Germinal center (tissue), 1 donor: Measurements from ENCODE around the gene MPRIP.
"Not testable (repeated sequence)": the region's sequence is repeated elsewhere in the genome, so short reads cannot be mapped to it uniquely, and the experiment has no call there.

Source experiments
- DNase-seq: peaks from one replicate; pipeline ENCODE4 v3.0.0; 2012; ENCODE audit warnings: mixed read lengths, low spot score

MPRIP gene, protein sequence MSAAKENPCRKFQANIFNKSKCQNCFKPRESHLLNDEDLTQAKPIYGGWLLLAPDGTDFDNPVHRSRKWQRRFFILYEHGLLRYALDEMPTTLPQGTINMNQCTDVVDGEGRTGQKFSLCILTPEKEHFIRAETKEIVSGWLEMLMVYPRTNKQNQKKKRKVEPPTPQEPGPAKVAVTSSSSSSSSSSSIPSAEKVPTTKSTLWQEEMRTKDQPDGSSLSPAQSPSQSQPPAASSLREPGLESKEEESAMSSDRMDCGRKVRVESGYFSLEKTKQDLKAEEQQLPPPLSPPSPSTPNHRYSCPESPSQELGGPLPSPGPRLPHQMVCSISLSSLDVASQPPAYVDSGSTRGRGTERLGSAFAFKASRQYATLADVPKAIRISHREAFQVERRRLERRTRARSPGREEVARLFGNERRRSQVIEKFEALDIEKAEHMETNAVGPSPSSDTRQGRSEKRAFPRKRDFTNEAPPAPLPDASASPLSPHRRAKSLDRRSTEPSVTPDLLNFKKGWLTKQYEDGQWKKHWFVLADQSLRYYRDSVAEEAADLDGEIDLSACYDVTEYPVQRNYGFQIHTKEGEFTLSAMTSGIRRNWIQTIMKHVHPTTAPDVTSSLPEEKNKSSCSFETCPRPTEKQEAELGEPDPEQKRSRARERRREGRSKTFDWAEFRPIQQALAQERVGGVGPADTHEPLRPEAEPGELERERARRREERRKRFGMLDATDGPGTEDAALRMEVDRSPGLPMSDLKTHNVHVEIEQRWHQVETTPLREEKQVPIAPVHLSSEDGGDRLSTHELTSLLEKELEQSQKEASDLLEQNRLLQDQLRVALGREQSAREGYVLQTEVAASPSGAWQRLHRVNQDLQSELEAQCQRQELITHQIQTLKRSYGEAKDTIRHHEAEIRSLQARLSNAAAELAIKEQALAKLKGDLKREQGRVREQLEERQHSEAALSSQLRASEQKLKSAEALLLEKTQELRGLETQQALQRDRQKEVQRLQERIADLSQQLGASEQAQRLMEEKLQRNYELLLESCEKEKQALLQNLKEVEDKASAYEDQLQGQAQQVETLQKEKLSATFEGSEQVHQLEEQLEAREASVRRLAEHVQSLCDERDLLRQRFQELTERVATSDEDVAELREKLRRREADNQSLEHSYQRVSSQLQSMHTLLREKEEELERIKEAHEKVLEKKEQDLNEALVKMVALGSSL (N-terminal part only)

DNA sequence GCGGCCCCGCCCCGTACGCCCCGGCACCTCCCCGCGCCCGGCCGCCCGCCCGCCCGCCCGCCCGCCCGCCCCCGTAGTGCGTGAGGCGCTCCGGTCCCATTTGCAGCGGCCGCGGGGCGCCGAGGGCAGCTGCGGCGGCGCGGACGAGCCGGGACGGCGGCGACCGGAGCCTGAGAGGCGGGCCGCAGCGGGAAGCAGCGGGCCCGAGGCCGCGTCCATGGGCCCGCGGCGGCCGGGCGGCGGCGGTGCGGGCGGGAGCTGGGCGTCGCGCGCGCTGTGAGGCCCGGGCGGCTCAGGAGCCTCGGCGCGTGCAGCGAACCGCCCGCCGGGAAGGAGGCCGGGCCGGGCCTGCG lies at the start of gene MPRIP:
Gene MPRIP, plus strand, starts transcription at position 74 of the 353 bp plus-strand sequence. CDS start 392 bp downstream, outside the sequence.
- no peak for DNase-seq

DNA sequence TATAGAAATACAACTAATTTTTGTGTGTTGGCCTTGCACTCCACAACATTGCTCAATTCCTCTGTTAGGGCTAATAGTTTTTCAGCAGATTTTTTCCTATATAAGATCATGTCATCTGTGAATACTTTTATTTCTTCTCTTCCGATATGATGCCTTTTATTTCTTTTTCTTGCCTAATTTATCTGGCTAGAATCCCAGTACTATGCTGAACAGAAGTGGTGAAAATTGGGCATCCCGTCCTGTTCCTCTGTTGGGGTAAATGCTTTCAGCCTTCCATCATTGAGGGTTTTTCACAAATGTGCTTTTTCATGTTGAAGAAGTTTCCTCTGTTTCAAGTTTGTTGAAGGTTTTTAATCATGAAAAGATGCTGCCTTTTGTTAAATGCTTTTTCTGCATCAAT lies 47.6 kb upstream of the MPRIP start:
- no peak for DNase-seq

DNA sequence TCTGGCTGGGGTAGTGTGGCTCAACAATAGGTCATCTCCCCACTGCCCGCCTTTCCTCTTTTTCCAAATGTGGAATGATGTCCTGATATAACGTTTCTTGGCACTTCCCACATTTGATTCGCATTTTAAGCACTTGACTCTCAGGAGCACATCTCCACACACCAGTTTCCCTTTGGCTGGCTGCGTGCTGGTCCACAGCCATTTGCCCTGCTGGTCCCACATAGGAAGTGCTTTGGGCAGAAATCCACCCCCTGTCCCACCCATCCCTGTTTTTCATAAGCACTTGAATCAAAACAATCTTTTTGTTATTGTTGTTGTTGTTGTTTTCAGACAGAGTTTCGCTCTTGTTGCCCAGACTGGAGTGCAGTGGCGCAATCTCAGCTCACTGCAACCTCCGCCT lies 46.3 kb upstream of the MPRIP start:
- no peak for DNase-seq

DNA sequence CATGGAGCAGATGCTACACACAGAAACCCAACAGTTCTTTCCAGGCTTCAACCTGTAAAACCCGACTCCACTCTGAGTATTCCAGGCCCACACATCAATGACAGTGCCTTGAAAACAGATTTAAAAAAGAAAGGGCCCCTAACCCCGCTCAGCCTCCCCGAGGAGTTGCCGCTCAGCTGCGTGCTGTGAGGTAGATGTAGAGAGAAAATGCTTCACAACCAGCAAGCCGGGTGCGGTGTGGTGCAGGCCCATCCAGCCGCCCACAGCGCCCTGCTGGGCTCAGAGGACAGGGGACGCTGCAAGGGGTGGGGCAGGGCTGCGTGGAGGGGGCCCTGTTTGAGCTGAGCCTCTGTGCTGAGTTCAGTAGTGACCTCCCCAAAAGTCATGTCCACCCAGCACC lies 45.5 kb upstream of the MPRIP start:
- DNase-seq: not testable (repeated sequence)

DNA sequence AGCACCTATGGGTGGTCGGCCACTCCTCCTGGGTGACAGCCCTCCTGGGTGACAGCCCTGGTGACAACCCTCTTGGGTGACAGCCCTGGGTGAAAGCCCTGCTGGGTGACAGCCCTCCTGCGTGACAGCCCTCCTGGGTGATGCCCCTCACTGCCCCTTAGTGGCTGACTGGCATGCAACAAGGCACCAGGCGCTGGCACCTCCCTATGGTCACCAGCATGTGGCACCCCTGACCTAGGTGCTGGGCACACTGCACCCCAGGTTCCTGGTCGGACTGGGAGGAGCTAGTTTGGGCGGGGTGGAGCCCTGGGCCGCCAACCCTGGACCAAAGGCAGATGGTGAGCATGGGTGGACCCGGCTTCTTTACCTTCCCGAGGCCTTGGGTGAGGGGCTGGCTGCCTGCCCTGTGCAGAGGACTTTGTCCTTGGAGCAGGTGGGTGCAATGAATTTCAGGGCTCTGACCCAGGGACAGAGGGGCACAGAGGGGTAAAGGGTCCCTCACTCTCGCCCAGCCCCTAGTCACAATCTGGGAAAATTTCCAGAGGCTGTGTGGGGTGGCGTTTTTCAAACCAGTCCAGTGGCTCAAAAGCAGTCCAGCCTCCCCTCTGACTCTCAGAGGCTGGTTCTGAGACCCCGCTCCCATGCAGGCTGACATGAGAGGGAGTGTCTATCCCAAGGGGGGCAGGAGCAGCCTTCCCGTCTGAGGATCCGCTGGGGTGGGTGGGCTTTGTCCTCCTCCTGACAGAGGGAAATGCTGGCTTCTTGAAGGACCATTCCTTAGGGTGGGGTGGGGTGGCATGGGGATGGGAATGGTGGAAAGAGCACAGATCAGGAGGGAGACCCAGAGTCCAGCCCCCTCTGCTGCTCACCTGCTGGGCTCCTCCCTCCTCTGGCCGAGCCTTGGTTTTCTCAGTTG lies 44.5 kb upstream of the MPRIP start:
- DNase-seq: peak; percentile 55

DNA sequence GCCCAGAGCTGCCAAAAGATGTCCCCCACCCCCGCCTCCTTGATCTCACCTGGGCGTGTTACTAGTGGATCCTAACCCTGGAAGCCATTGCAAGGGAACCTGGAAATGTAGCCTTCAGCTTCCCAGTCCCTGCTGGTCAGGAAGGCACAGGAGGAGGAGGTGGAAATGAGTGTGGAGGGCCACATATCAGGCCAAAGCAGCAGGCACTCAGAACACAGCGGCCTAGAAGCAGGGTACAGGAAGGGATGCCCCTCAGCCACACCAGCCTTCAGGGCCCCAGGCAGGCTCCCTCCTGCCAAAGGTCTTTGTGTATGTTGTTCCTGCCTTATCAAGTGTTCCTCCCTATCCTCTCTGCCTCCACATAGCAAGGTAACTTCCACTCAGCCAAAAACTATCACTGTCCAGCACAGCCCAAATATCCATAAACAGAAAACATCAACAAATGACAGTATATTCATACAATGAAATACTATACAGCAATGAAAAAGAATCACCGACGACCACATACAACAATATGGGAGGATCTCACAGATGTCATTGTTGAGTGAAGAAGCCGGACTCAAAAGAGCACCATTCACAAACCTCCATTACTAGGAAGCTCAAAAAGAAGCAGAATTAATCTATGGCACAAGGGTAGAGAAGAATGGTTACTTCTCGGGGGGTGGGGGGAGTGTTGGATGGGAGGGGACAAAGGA lies 42.2 kb upstream of the MPRIP start:
- no peak for DNase-seq

DNA sequence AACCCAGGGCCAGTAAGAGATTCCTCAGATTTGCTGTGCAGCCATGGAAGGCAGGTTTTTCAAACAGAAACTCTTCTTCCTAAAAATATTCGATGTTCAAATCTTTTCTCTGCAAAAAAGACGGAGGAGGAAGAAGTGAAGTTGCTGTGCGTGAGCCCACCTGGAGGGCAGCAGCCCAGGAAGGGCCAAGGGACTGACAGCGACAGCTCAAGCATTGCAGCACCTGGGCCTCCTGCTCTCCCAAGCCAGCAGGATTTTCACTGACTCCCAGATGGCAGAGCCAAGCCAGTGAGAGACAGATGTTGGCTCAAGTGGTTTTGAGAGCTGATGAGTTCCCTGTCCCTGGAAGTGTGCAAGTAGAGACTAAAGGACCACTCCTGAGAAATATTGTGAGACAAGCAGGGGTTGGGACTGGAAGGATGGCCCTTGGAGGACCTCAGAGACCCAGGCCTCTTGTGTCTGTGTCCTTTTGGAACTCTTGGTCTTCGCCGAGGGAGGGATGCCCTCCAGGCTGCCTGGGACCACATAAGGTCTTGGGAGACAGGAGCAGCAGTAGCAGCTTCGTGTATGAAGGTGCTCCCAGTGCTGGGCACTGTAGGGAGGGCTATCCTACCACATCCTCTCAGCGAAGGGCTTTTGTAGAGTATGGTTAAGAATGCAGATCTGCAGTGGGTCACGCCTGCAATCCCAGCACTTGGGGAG lies 41.0 kb upstream of the MPRIP start:
- no peak for DNase-seq

DNA sequence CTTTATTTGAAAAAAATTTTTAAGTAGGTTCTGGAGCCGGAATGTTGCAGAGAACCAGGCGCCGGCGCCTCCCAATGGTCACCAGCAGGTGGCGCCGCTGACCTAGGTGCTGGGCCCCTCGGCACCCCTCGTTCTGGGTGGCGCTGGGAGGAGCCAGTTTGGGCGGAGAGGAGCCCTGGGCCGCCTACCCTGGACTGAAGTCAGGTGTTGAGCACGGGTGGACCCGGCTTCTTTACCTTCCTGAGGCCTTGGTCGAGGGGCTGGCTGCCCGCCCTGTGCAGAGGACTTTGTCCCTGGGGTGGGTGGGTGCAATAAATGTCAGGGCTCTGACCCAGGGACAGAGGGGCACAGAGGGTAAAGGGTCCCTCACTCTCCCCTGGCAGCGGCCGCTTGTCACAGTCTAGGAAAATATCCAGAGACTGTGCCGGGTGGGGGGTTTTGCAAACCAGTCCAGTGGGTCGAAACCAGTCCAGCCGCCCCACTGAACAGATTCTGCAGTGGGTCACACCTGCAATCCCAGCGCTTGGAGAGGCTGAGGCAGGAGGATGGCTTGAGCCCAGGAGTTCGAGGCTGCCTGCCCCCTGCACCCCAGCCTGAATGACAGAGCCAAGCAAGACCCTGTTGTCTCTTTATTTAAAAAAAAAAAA lies 40.3 kb upstream of the MPRIP start:
- DNase-seq: peak; percentile 88

DNA sequence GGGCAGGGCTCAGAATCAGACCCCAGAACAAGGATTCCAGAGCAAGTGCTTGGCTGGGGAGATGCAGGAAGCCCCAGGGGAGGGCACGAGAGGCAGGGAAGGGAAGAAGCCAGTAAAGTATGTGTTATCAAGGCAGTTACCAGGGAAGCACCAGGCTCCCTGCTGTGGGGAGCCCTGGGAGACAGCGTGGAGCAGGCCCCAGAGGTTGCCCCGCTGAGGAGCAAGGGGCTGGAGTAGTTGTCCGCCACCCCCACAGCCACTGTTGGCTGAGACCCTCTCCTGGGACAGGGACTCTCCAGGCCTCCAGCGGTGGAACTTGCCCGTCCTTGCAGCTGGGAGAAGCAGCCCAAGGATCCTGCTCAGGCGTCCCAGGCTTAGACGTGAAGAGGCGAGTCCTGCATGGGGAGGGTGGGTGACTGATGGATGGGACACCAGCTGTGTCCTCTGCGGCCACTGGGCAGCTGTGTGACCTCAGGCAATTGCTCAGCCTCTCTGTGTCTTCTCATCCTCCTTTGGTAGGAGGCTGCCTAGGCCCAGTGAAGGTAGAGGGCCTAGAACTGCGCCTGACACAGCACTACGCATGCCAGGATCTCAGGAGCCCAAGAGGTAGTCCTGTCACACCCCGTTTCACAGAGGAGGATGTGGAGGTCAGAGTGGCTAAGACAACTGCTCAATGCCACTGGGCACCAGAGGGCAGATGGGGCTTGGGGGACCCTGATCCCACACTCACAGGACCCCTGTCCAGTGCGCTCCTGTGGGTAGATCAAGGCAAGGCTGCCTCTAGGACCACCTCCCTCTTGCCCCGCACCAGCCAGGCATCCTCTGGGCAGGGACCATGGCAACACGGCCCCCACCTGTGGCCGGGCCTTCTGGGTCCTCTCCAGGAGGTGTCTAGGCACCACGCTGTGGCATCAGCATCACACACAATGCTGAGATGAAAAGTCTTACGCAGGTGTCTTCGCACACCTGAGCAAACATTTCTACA lies 39.2 kb upstream of the MPRIP start:
- DNase-seq: not testable (repeated sequence)

DNA sequence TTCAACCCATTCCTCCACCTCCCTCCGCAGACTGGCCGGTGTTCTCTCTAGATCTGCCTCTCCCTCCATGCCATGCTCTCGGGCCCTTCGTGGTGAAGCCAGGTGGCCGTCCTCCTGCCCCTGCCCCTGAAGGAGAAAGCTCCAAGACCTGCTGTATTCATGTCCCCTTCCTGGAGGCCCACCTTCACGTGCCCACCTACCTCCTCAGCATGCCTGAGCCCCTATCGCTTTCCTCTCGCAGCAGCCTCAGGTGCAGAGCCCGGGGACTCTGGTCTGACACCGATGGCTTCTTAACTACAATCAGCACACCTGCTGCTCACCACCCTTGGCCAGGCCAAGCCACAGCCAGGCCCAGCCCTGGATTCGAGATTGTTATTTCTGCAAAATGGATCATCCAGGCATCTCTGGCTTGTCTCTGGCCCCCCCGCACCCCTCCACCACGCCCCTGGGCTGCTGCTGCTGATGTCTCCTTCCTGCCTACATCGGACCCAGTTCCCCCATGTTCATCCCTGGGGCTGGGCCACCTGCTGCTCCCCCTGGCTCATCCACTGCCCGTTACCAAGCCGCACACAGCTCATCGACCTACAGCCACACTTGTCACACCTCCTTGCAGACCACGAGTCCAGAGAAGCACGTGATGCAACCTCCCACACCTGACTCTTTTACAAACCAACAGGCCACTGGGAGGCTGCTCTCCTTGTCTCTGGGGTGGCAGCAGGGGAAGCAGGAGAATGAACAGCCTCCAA lies 37.8 kb upstream of the MPRIP start:
- no peak for DNase-seq

DNA sequence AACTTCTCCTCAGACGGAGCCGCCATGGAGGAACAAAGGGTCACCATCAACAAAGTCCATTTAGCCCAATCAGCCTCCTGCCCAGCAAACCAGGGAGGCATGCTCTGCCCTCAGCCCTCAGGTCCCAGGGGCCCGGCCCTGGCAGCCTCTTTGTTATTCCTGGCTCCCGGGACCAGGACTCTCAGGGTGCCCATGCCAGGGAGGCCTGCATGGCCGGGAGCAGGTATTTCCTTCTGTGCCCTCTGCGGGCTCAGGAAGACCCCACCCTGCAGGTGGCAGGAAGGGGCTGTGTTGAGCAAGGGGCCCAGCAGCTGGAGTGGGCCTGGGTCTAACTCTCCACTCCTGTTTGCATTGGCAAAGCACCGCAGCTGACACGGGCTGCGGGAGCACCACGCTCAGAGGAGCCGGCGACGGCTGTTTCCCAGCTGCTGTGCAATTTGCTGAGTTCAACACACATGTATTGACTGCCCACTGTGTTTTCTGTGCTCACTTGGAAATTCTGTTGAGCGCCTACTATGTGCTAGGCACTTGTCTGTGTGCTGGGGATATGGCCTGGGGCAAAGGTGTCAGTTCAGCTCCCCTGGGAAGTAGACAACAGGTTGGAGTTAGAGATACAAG lies 37.2 kb upstream of the MPRIP start:
- DNase-seq: not testable (repeated sequence)

DNA sequence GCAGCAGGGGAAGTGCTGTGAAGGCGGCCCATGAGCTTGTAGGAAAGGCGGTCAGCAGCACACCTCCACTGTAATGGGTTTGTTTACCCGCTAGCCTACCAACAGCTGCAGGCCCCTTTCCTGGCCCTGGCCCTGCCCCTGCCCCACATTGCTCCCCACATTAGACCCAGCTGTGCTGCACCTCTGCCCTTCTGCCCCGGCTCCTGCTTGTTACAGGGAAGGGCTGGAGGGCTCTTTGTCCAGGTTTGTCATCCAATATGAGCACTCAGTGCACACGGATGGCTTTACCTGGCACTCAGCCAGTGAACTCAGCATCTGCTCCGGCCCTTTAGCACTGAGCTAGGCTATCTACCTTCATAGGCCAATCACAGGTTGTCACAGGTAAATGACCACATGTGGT lies 34.4 kb upstream of the MPRIP start:
- not testable (repeated sequence) for DNase-seq

DNA sequence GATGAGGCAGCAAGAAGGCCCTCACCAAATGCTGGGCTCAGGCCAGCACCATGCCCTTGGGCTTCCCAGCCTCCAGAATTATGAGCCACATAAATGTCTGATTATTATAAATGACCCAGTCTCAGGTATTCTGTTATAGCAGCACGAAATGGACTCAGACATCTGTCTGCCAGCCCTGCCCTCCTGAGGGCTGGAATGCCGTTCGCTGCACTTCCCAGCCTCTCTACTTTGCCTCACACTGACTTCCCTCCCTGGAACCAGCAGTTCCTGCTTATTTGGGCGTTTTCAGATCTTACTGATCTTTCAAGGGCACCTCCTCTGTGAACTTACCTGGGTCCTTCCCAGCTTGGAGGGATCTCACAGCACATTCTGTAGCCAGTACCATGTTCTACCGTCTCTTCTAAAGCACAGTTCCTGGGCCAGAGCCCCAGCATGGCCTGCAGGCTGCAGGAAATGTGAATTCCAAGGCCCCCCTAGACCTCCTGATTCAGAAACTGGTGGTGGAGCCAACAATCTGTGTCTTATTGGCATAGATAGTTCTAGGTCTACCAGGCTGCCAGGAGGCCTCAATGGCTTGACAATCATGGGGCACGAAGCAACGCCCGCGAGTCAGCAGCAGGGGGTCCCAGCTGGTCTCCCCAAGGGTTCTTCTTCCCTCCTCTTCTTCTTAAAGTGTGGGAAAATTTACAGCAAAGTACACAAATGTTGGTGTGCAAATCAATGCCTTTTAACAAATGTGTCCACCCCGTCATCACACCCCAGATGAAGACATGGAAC lies 33.4 kb upstream of the MPRIP start:
- not testable (repeated sequence) for DNase-seq

DNA sequence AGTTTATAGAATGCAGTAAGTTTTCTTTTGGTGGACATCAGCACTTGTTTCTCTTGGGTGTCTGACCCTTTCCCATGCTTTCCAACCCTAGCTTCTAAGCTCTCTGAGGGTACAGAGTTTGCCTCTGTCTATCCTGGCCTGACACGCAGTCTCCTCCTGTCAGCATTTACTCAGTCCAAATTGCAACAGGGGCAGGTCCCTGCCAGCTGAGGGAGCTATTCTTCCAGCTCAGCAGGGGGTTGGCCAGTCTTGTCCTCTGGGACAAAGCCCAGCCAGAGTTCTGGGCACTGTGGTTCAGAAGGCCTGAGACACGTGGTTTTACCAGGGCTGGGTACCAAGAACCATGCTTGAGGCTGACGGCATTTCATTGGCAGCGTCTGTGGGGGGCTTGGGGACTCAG lies 32.3 kb upstream of the MPRIP start:
- DNase-seq: not testable (repeated sequence)

DNA sequence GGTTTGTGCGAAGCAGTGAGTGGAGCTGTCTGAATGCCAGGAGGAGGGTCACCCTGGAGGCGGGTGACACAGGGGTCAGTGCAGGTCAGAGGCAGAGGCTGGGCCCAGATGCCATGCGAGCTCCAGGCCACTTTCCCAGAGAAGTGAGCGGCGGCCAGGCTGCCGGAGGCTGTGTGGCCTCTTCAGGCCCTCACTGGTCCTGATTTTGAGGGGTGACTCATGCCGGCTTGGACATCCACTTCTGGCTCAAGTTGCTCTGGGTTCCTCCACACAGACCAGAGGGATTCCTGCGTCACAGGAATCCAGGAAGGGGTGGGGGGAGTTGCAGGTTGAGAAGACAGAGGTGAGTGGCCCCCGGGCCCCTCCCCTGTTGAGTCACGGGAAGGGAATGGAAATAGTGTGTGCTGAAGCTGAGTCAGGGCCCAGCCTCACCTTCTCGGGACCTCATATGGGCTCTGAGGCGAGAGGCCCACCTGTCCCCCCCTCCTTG lies 31.7 kb upstream of the MPRIP start:
- not testable (repeated sequence) for DNase-seq
